ENCODE measurements around the gene ABHD17A. TPM values are rescaled to one million over a fixed set of nuclear protein-coding genes. Genes with fewer than 3 reads are reported as not detected.

The ABHD17A gene
- total RNA-seq, 1 experiment from 2014 or later, result 47.7 TPM

DNA sequence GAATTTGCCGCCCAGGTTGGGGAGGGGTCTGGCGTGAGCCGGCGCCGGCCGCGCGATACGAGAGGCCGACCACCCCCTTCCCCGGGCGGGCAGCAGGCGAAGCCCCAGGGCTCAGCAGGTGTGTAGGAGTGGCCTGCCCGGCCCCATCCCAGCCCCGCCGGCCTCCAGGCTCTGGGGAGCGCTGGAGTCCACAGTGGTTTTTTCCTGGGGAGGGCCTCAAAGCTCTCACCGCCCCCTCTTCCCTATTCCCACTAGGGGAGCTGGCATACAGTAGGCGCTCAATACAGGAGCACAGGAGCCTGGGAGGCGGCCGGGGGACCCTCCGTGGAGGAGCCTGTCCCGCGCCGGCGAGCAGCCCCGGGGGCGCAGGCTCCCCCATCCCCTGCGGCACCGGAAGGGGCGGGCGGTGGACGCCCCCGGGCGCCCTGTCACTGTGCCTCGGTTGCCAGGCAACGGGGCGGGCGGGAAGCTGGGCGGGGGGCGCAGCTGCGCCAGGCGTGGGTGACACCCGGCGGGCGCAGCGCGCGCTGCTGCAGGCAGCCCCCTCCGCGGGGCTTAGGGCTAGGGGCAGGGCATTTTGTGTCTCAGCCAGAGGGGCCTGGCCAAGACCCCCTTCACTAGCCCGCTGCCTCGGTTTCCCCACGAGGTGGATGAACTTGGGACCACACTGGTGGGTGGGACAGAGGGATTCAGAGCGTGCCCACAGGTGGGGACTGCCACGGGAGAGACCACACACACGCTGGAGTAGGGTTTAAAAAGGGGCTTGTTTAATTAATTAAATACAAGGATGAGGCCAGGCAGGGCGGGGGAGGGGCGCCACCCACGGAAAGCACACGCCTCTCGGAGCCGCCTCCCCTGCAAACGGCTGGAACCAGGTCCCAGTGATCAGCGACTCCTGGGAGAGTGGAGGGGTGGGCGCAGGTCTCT lies 33.4 kb downstream of the ABHD17A start:
- BruUV-seq (replicated peaks), result no TSS peak
- Histone ChIP-seq H3K36me3 (ENCODE audit: control insufficient read depth, insufficient read depth, low read length) (no peaks in the 10 kb centered on the region), H3K9me3 (no peaks in the 10 kb centered on the region), H3K4me1 (peaks cover 4% of the 10 kb centered on the region; the same call in 1 of the 2 replicates), H3K27me3 (replicated peaks; ENCODE audit: control insufficient read depth, insufficient read depth, low read length) (no peaks in the 10 kb centered on the region), H3K4me3 (ENCODE audit: low read depth, low read length) (no peak overlapping the region)
- DNase-seq, result no peak
- POLR2A ChIA-PET, result no interaction called here
- H3K9me3 Mint-ChIP-seq (ENCODE audit: unreplicated experiment), result no peaks in the 10 kb centered on the region
- H3K4me1 Mint-ChIP-seq (ENCODE audit: low read depth, unreplicated experiment), result no peaks in the 10 kb centered on the region
- peaks cover 17% of the 10 kb centered on the region for H3K36me3 Mint-ChIP-seq (ENCODE audit: insufficient read depth, unreplicated experiment)
- TF ChIP-seq, protein P1, sequence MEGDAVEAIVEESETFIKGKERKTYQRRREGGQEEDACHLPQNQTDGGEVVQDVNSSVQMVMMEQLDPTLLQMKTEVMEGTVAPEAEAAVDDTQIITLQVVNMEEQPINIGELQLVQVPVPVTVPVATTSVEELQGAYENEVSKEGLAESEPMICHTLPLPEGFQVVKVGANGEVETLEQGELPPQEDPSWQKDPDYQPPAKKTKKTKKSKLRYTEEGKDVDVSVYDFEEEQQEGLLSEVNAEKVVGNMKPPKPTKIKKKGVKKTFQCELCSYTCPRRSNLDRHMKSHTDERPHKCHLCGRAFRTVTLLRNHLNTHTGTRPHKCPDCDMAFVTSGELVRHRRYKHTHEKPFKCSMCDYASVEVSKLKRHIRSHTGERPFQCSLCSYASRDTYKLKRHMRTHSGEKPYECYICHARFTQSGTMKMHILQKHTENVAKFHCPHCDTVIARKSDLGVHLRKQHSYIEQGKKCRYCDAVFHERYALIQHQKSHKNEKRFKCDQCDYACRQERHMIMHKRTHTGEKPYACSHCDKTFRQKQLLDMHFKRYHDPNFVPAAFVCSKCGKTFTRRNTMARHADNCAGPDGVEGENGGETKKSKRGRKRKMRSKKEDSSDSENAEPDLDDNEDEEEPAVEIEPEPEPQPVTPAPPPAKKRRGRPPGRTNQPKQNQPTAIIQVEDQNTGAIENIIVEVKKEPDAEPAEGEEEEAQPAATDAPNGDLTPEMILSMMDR (IDR thresholded peaks at IDR 0.05; ENCODE audit: insufficient read depth in 1 of 2, low read depth in 1 of 2, low read length in 1 of 2, severe bottlenecking in 1 of 2, unreplicated experiment in 1 of 2), result no peak
- H3K4me3 Mint-ChIP-seq (ENCODE audit: unreplicated experiment), result no peak overlapping the region
- CTCF ChIA-PET, result interaction anchor here (0.6 kb wide), 1 partner anchor 10 kb away, joined by 5 read pairs; no protein-coding TSS in a partner anchor
- intact Hi-C loops (cut with micrococcal nuclease; ENCODE audit: unreplicated experiment), result no loop called here
- H3K27me3 Mint-ChIP-seq (ENCODE audit: insufficient read depth, unreplicated experiment), result no peaks in the 10 kb centered on the region
- no peak overlapping the region for H3K27ac Mint-ChIP-seq (ENCODE audit: unreplicated experiment)

DNA sequence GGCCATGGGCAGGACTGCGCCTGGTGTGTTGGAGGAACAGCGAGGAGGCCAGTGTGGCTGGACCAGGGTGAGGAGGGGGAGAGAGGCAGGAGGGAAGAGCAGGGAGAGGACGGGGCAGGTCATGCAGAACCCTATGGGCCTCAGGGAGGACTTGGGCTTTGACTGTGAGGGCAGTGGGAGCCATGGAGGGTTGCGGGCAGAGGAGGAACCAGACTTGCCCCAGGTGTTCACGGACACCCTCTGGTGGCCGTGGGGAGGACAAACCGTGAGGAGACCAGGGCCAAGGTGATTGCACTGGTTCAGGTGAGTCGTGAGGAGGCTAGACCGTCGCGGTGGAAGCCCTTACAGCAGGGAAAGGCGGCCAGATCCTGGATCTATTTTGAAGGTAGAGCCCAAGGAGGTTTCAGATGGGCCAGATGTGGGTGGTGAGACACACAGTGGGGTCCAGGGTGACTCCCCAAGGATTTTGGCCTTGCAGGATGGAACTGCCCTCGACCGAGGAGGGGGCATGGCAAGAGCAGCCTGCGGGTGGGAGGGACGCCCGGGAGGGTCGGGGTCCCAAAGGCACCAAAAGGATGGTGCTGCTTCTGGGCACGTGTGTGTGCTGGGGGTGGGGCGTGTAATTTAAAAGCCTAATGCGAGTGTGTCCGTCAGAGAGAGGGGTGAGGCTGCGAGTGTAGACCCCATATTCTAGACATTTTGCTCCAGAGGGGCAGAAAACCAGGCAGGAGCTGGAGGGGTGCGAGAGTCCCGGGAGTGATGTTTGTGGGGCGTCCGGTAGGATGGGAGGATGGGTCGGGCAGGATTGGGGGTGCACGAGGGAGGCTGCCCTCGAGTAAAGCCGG lies 34.3 kb downstream of the ABHD17A start:
- Histone ChIP-seq H3K27me3 (replicated peaks; ENCODE audit: control insufficient read depth, insufficient read depth, low read length) (no peaks in the 10 kb centered on the region), H3K9me3 (no peaks in the 10 kb centered on the region), H3K4me1 (peaks cover 4% of the 10 kb centered on the region; the same call in 1 of the 2 replicates), H3K4me3 (ENCODE audit: low read depth, low read length) (no peak overlapping the region), H3K36me3 (ENCODE audit: control insufficient read depth, insufficient read depth, low read length) (no peaks in the 10 kb centered on the region)
- no peak for DNase-seq
- CTCF ChIA-PET, result no interaction called here
- peaks cover 20% of the 10 kb centered on the region for H3K36me3 Mint-ChIP-seq (ENCODE audit: insufficient read depth, unreplicated experiment)
- POLR2A ChIA-PET, result no interaction called here
- H3K27me3 Mint-ChIP-seq (ENCODE audit: insufficient read depth, unreplicated experiment), result no peaks in the 10 kb centered on the region
- intact Hi-C loops (cut with micrococcal nuclease; ENCODE audit: unreplicated experiment), result no loop called here
- H3K27ac Mint-ChIP-seq (ENCODE audit: unreplicated experiment), result peak overlapping the region; percentile 60
- no peak overlapping the region for H3K4me3 Mint-ChIP-seq (ENCODE audit: unreplicated experiment)
- H3K4me1 Mint-ChIP-seq (ENCODE audit: low read depth, unreplicated experiment), result no peaks in the 10 kb centered on the region
- BruUV-seq (replicated peaks), result no TSS peak
- TF ChIP-seq, protein P1 (IDR thresholded peaks at IDR 0.05; ENCODE audit: insufficient read depth in 1 of 2, low read depth in 1 of 2, low read length in 1 of 2, severe bottlenecking in 1 of 2, unreplicated experiment in 1 of 2), result peak in 1 of 2 experiments; percentile 14
- no peaks in the 10 kb centered on the region for H3K9me3 Mint-ChIP-seq (ENCODE audit: unreplicated experiment)

DNA sequence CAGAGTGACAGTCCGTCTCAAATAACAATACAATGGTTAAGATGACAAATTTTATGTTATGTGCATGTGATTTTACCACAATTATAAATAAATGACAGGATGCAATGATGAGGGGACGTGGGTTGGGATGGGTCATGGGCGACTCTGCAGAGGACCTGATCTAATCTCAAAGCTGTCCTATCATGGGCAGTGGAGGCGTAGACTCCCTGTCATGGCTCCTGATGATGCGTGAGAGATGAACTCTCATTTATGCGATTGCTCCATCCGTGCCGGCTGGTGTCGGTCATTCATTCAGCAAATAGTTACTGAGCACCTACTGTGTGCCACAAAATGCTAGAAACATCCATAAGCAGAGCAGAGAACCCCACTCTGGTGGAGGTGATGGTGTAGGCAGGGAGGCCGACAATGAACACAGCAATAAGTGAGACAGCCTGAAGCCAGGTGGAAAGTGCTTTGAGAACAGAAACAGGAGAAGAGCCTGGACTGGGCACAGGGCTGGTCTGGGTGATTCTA lies 35.4 kb downstream of the ABHD17A start:
- H3K4me1 ChIP-seq, result peaks cover 4% of the 10 kb centered on the region; the same call in 1 of the 2 replicates
- intact Hi-C loops (cut with micrococcal nuclease; ENCODE audit: unreplicated experiment), result no loop called here
- peaks cover 29% of the 10 kb centered on the region for H3K36me3 Mint-ChIP-seq (ENCODE audit: insufficient read depth, unreplicated experiment)
- POLR2A ChIA-PET, result no interaction called here
- no peaks in the 10 kb centered on the region for H3K9me3 Mint-ChIP-seq (ENCODE audit: unreplicated experiment)
- no peak overlapping the region for H3K4me3 ChIP-seq (ENCODE audit: low read depth, low read length)
- TF ChIP-seq, protein P1 (IDR thresholded peaks at IDR 0.05; ENCODE audit: insufficient read depth in 1 of 2, low read depth in 1 of 2, low read length in 1 of 2, severe bottlenecking in 1 of 2, unreplicated experiment in 1 of 2), result no peak
- BruUV-seq (replicated peaks), result no TSS peak
- DNase-seq, result no peak
- peak overlapping the region; percentile 12 for H3K27ac Mint-ChIP-seq (ENCODE audit: unreplicated experiment)
- H3K4me3 Mint-ChIP-seq (ENCODE audit: unreplicated experiment), result no peak overlapping the region
- CTCF ChIA-PET, result interaction anchor here (1.0 kb wide), 1 partner anchor 17 kb away, joined by 3 read pairs; no protein-coding TSS in a partner anchor
- no peaks in the 10 kb centered on the region for H3K27me3 Mint-ChIP-seq (ENCODE audit: insufficient read depth, unreplicated experiment)
- H3K36me3 ChIP-seq (ENCODE audit: control insufficient read depth, insufficient read depth, low read length), result no peaks in the 10 kb centered on the region
- no peaks in the 10 kb centered on the region for H3K4me1 Mint-ChIP-seq (ENCODE audit: low read depth, unreplicated experiment)
- no peaks in the 10 kb centered on the region for H3K9me3 ChIP-seq
- H3K27me3 ChIP-seq (replicated peaks; ENCODE audit: control insufficient read depth, insufficient read depth, low read length), result no peaks in the 10 kb centered on the region

All from Caco-2 (cell line).